WTC11 (cell line): ENCODE measurements around the gene DFFB. TPM values are rescaled to one million over a fixed set of nuclear protein-coding genes. Genes with fewer than 3 reads are reported as not detected.
"Not testable (repeated sequence)": the region's sequence is repeated elsewhere in the genome, so short reads cannot be mapped to it uniquely, and the experiment has no call there.

Experiments
- ATAC-seq: fragments of 200-7000 bp; cut with Tn5 transposase; 2 replicates; pipeline ENCODE4 v1.10.0; 2021; ENCODE audit warnings: mild to moderate bottlenecking, moderate library complexity
- CTCF ChIA-PET: fragments of 300-600 bp; sonication (Branson Sonifier 250); formaldehyde crosslinking; loops from one replicate; lab custom pipeline; 2021; ENCODE audit warnings: antibody characterized with exemption; lab: Charles Lee
- POLR2A ChIA-PET: fragments of 350-600 bp; sonication (Branson Sonifier 250); formaldehyde crosslinking; loops from one replicate; lab custom pipeline; 2021; ENCODE audit warnings: antibody characterized with exemption; lab: Charles Lee
- DNase-seq: peaks from one replicate; pipeline ENCODE4 v3.0.0; 2021; ENCODE audit warnings: low spot score
- H3K27ac Mint-ChIP-seq: 2 replicates; pipeline ENCODE4 v1.8.0; 2021; ENCODE audit warnings: mixed read lengths
- H3K27me3 Mint-ChIP-seq: 2 replicates; pipeline ENCODE4 v1.8.0; 2021; ENCODE audit warnings: low read depth, mild to moderate bottlenecking, moderate library complexity, mixed read lengths
- H3K36me3 Mint-ChIP-seq: 2 replicates; pipeline ENCODE4 v1.8.0; 2021; ENCODE audit warnings: mixed read lengths
- H3K4me1 Mint-ChIP-seq: 2 replicates; pipeline ENCODE4 v1.8.0; 2022; ENCODE audit warnings: mixed read lengths
- H3K4me3 Mint-ChIP-seq: 2 replicates; pipeline ENCODE4 v1.8.0; 2021; ENCODE audit warnings: mild to moderate bottlenecking, moderate library complexity, mixed read lengths
- H3K9me3 Mint-ChIP-seq: 2 replicates; pipeline ENCODE4 v1.8.0; 2021; ENCODE audit warnings: mixed read lengths
- AFF4 ChIP-seq: sonication (generic); formaldehyde crosslinking; IDR thresholded peaks from 2 replicates; pipeline ENCODE4 v1.8.1; 2023; ENCODE audit warnings: mild to moderate bottlenecking, missing genetic modification reagents, borderline replicate concordance
- CBFB ChIP-seq: sonication (generic); formaldehyde crosslinking; IDR thresholded peaks from 2 replicates; pipeline ENCODE4 v1.8.1; 2022; ENCODE audit warnings: mild to moderate bottlenecking, low read depth, missing genetic modification reagents
- GABPB1 ChIP-seq: sonication (generic); formaldehyde crosslinking; IDR thresholded peaks from 2 replicates; pipeline ENCODE4 v1.8.1; 2023; ENCODE audit warnings: mild to moderate bottlenecking, missing genetic modification reagents
- GTF2I ChIP-seq: fragments of 250-450 bp; sonication (Bioruptor Pico); conservative IDR thresholded peaks from 2 replicates; pipeline ENCODE4 v1.4.0; 2021; ENCODE audit warnings: mild to moderate bottlenecking
- KAT7 ChIP-seq: sonication (generic); formaldehyde crosslinking; IDR thresholded peaks from 2 replicates; pipeline ENCODE4 v1.8.1; 2023; ENCODE audit warnings: missing genetic modification reagents, mild to moderate bottlenecking, borderline replicate concordance
- NFE2L1 ChIP-seq: sonication (generic); formaldehyde crosslinking; IDR thresholded peaks from 2 replicates; pipeline ENCODE4 v1.8.1; 2023; ENCODE audit warnings: missing genetic modification reagents
- NR3C1 ChIP-seq: sonication (generic); formaldehyde crosslinking; conservative IDR thresholded peaks from 2 replicates; pipeline ENCODE4 v1.8.1; 2023; ENCODE audit warnings: low read depth, mild to moderate bottlenecking, missing genetic modification reagents
- PREB ChIP-seq: sonication (generic); formaldehyde crosslinking; IDR thresholded peaks from 2 replicates; pipeline ENCODE4 v1.8.1; 2022; ENCODE audit warnings: mild to moderate bottlenecking, missing genetic modification reagents, moderate library complexity, borderline replicate concordance
- PRRX2 ChIP-seq: fragments of 250-450 bp; sonication (Bioruptor Pico); IDR thresholded peaks from 2 replicates; pipeline ENCODE4 v1.8.0; 2021; ENCODE audit warnings: mild to moderate bottlenecking
- TCF7 ChIP-seq: sonication (generic); formaldehyde crosslinking; IDR thresholded peaks from 2 replicates; pipeline ENCODE4 v1.8.0; 2022; ENCODE audit warnings: mild to moderate bottlenecking, low read depth, missing genetic modification reagents, moderate library complexity
- ZNF138 ChIP-seq: sonication (generic); formaldehyde crosslinking; conservative IDR thresholded peaks from 2 replicates; pipeline ENCODE4 v1.8.1; 2022; ENCODE audit warnings: mild to moderate bottlenecking, moderate library complexity, missing genetic modification reagents
- ZNF232 ChIP-seq: sonication (generic); formaldehyde crosslinking; IDR thresholded peaks from 2 replicates; pipeline ENCODE4 v1.8.0; 2022; ENCODE audit warnings: mild to moderate bottlenecking, missing genetic modification reagents
- ZNF317 ChIP-seq: sonication (generic); formaldehyde crosslinking; IDR thresholded peaks from 2 replicates; pipeline ENCODE4 v1.8.1; 2023; ENCODE audit warnings: low read depth, mild to moderate bottlenecking, moderate library complexity, missing genetic modification reagents, borderline replicate concordance
- ZNF671 ChIP-seq: fragments of 250-450 bp; sonication (Bioruptor Pico); IDR thresholded peaks from 2 replicates; pipeline ENCODE4 v1.8.0; 2021; ENCODE audit warnings: mild to moderate bottlenecking
- total RNA-seq: library from RNA; stranded (reverse); gene quantifications from 3 replicates; pipeline ENCODE4 v1.2.3, GENCODE V29; 2021
- TF ChIP-seq, protein P1 (sequence below): sonication (generic); formaldehyde crosslinking; IDR thresholded peaks from 2 replicates; pipeline ENCODE4 v1.8.1; 2022; ENCODE audit warnings: low read depth, mild to moderate bottlenecking, moderate library complexity, missing genetic modification reagents, borderline replicate concordance
- TF ChIP-seq, protein P2 (sequence below): sonication (generic); formaldehyde crosslinking; conservative IDR thresholded peaks from 2 replicates; pipeline ENCODE4 v1.8.1; 2022; ENCODE audit warnings: mild to moderate bottlenecking, missing genetic modification reagents

Gene DFFB
- total RNA-seq, 1 experiment from 2014 or later, result 9.2 TPM

DNA sequence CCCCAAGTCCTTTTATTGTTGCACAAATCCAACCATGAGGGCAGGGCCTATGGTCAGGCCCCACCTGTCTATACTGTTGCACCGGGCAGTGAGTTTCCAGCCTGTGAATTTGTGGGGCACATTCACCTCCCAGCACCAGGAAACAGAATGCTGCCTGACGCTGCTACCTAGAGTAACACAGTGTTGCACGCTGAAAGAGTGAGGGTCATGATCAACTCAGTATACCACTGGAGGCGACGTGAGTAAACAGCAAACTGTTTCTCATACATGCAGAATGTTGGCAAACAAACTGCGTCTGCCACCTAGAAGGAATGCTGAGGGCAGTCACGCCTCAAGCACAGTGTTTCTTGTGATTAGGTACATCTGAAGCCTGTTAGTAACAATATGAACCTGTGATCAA is 47.6 kb upstream of the DFFB start:
- Mint-ChIP-seq H3K4me1 (peaks cover 2% of the 10 kb centered on the region), H3K4me3 (no peak overlapping the region), H3K9me3 (peaks cover 31% of the 10 kb centered on the region), H3K36me3 (peaks cover 13% of the 10 kb centered on the region; the same call in 1 of the 2 replicates), H3K27ac (no peak overlapping the region), H3K27me3 (peaks cover 13% of the 10 kb centered on the region)
- CTCF ChIA-PET, result interaction anchor here (1.9 kb wide), 1 partner anchor 16 kb away, joined by 7 read pairs; no protein-coding TSS in a partner anchor
- no peak for TF ChIP-seq NR3C1
- TF ChIP-seq ZNF232 (CRISPR knock-in tag), result no peak
- no peak for TF ChIP-seq NFE2L1 (CRISPR knock-in tag)
- TF ChIP-seq GABPB1 (CRISPR knock-in tag), result no peak
- TF ChIP-seq, protein P1, sequence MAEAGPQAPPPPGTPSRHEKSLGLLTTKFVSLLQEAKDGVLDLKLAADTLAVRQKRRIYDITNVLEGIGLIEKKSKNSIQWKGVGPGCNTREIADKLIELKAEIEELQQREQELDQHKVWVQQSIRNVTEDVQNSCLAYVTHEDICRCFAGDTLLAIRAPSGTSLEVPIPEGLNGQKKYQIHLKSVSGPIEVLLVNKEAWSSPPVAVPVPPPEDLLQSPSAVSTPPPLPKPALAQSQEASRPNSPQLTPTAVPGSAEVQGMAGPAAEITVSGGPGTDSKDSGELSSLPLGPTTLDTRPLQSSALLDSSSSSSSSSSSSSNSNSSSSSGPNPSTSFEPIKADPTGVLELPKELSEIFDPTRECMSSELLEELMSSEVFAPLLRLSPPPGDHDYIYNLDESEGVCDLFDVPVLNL, result no peak
- TF ChIP-seq ZNF138 (CRISPR knock-in tag), result no peak
- TF ChIP-seq PRRX2 (CRISPR knock-in tag), result no peak
- no peak for TF ChIP-seq TCF7 (CRISPR knock-in tag)
- no peak for TF ChIP-seq ZNF671 (CRISPR knock-in tag)
- no peak for TF ChIP-seq CBFB (CRISPR knock-in tag)
- DNase-seq, result no peak
- ATAC-seq, result no peak
- POLR2A ChIA-PET, result no interaction called here

GRCh38 chr1:3810149-3810761 is 47.0 kb upstream of the DFFB start:
- H3K9me3 Mint-ChIP-seq, result peaks cover 25% of the 10 kb centered on the region
- DNase-seq, H3K4me1 Mint-ChIP-seq, ATAC-seq, H3K27me3 Mint-ChIP-seq, H3K4me3 Mint-ChIP-seq, H3K27ac Mint-ChIP-seq: not testable (repeated sequence)
- peaks cover 13% of the 10 kb centered on the region; the same call in 1 of the 2 replicates for H3K36me3 Mint-ChIP-seq
- CTCF ChIA-PET, result interaction anchor here (0.6 to 1.9 kb wide), 6 partner anchors 9 to 653 kb away, joined by 3 to 9 read pairs (median 4); no protein-coding TSS in a partner anchor
- POLR2A ChIA-PET, result interaction anchor here (0.7 kb wide), 1 partner anchor 9 kb away, joined by 3 read pairs; no protein-coding TSS in a partner anchor

DNA sequence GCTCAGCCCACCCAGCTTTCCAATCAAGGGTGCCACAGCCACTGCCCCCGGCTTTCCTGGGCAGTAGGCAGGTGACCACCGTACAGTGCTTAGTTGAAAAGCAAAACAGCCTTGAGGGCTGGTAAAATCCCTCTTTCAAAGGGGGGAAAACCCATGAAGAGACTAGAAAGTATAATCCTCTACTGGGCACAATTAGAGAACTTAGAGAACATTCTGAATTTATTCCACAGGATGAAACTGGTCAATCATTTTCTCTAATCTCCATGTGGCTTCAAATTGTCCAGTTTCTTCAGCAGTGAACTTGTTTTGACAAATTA is 45.7 kb upstream of the DFFB start:
- peaks cover 2% of the 10 kb centered on the region for H3K4me1 Mint-ChIP-seq
- H3K4me3 Mint-ChIP-seq, result no peak overlapping the region
- DNase-seq (no peak), ATAC-seq (no peak)
- peaks cover 3% of the 10 kb centered on the region; the same call in 1 of the 2 replicates for H3K27me3 Mint-ChIP-seq
- peaks cover 12% of the 10 kb centered on the region for H3K9me3 Mint-ChIP-seq
- ChIA-PET POLR2A (no interaction called here), CTCF (interaction anchor here (0.7 to 1.9 kb wide), 6 partner anchors 10 to 36 kb away, joined by 3 to 9 read pairs (median 4); partner anchors contain the start of gene LRRC47)
- H3K36me3 Mint-ChIP-seq, result peaks cover 4% of the 10 kb centered on the region; the same call in 1 of the 2 replicates
- TF ChIP-seq, protein P2, sequence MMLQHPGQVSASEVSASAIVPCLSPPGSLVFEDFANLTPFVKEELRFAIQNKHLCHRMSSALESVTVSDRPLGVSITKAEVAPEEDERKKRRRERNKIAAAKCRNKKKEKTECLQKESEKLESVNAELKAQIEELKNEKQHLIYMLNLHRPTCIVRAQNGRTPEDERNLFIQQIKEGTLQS (CRISPR knock-in tag), result no peak
- no peak for TF ChIP-seq GTF2I (CRISPR knock-in tag)
- TF ChIP-seq KAT7 (CRISPR knock-in tag), result no peak
- no peak for TF ChIP-seq PREB (CRISPR knock-in tag)
- TF ChIP-seq AFF4 (CRISPR knock-in tag), result no peak
- no peak for TF ChIP-seq ZNF317 (CRISPR knock-in tag)
- TF ChIP-seq, all 79 proteins: peak for 0
- H3K27ac Mint-ChIP-seq, result no peak overlapping the region
